HCT116 (cell line): ENCODE measurements around the gene HPN. TPM values are rescaled to one million over a fixed set of nuclear protein-coding genes. Genes with fewer than 3 reads are reported as not detected.

ENCODE experiments used
- ATAC-seq: fragments of 200-7000 bp; cut with Tn5 transposase; 2 replicates; pipeline ENCODE4 v1.9.1; 2020; ENCODE audit warnings: mild to moderate bottlenecking, moderate library complexity
- BruUV-seq: library from RNA; stranded (reverse); fragments of 400-500 nt; replicated peaks from 2 replicates; lab custom pipeline; 2021; lab: Mats Ljungman, UMichigan
- CTCF ChIA-PET: fragments of 300-600 bp; sonication (Branson Sonifier 250); formaldehyde crosslinking; loops from one replicate; lab custom pipeline; 2021; ENCODE audit warnings: antibody characterized with exemption; lab: Charles Lee
- POLR2A ChIA-PET: fragments of 300-600, 350-600 bp; sonication (Branson Sonifier 250); formaldehyde crosslinking; loops from one replicate; lab custom pipeline; 2021; ENCODE audit warnings: antibody characterized with exemption; lab: Charles Lee
- RAD21 ChIA-PET, 2 experiments: fragments of 300-600 bp; sonication (Branson Sonifier 250); formaldehyde crosslinking; loops; one replicate each; lab custom pipeline; 2023; ENCODE audit warnings: low total read pairs in 2 of 2; ENCODE audit not compliant: uncharacterized antibody in 2 of 2, unreplicated experiment in 2 of 2, low non-redundant PET in 1 of 2; lab: Charles Lee
- DNase-seq: peaks from one replicate; pipeline ENCODE4 v3.0.0-alpha.2; 2010; ENCODE audit warnings: low read depth, low spot score
- H2AFZ ChIP-seq: fragments of 200-600 bp; shearing (Covaris generic), sonication (generic); 2 replicates; pipeline ENCODE4 v1.6.1; 2017; ENCODE audit warnings: low read depth, mixed run types, mixed read lengths, antibody characterized with exemption, low read length; ENCODE audit not compliant: poor library complexity, severe bottlenecking
- H3K27ac ChIP-seq: 2 replicates; pipeline ENCODE4 v1.5.1; 2012; ENCODE audit warnings: low read depth, low read length
- H3K27me3 ChIP-seq: fragments of 200-600 bp; sonication (generic); 2 replicates; pipeline ENCODE4 v1.6.1; 2016; ENCODE audit warnings: mixed run types, low read length, mixed read lengths; ENCODE audit not compliant: insufficient read depth
- H3K36me3 ChIP-seq, 2 experiments: fragments of 200-500 bp in 1 of 2; fragments of 200-600 bp in 1 of 2; sonication (Bioruptor generic) in 1 of 2; sonication (generic) in 1 of 2; 2 replicates each; pipeline versions ENCODE4 v1.5.1 to v1.6.1; 2014 to 2016; ENCODE audit warnings: low read length in 2 of 2, inconsistent platforms in 1 of 2, mixed read lengths in 1 of 2, mixed run types in 1 of 2; ENCODE audit not compliant: insufficient read depth in 2 of 2, control insufficient read depth in 1 of 2
- H3K4me1 ChIP-seq, 2 experiments: fragments of 200-600 bp in 1 of 2; sonication (generic) in 1 of 2; 2 replicates each; pipeline versions ENCODE4 v1.5.1 to v1.6.1; 2012 to 2017; ENCODE audit warnings: low read length in 2 of 2, inconsistent platforms in 1 of 2, mild to moderate bottlenecking in 1 of 2, mixed read lengths in 1 of 2, mixed run types in 1 of 2, moderate library complexity in 1 of 2; ENCODE audit not compliant: insufficient read depth in 2 of 2, control insufficient read depth in 1 of 2
- H3K4me2 ChIP-seq: fragments of 200-600 bp; sonication (generic); 2 replicates; pipeline ENCODE4 v1.6.1; 2017; ENCODE audit warnings: mixed run types, low read length, mixed read lengths
- H3K4me3 ChIP-seq, 2 experiments: fragments of 200-600 bp in 1 of 2; sonication (generic) in 1 of 2; replicated peaks in 1 of 2; 2 replicates each; pipeline ENCODE4 v1.5.1; 2011 to 2016; ENCODE audit warnings: low read length in 2 of 2, control low read depth in 1 of 2, low read depth in 1 of 2, mild to moderate bottlenecking in 1 of 2, mixed read lengths in 1 of 2, mixed run types in 1 of 2
- H3K79me2 ChIP-seq: fragments of 200-600 bp; sonication (generic); 2 replicates; pipeline ENCODE4 v1.6.1; 2017; ENCODE audit warnings: mild to moderate bottlenecking, mixed run types, low read length, moderate library complexity, mixed read lengths; ENCODE audit not compliant: insufficient read depth
- H3K9ac ChIP-seq: fragments of 200-600 bp; sonication (generic); 2 replicates; pipeline ENCODE4 v1.6.1; 2016; ENCODE audit warnings: low read length, mixed read lengths
- H3K9me2 ChIP-seq: fragments of 200-600 bp; sonication (generic), shearing (Covaris generic); 2 replicates; pipeline ENCODE4 v1.6.1; 2017; ENCODE audit warnings: mixed run types, mild to moderate bottlenecking, moderate library complexity; ENCODE audit not compliant: insufficient read depth
- H3K9me3 ChIP-seq, 2 experiments: fragments of 200-500 bp in 1 of 2; fragments of 200-600 bp in 1 of 2; sonication (Bioruptor generic) in 1 of 2; sonication (generic) in 1 of 2; 2 replicates each; pipeline ENCODE4 v1.6.1; 2014 to 2017; ENCODE audit warnings: low read length in 2 of 2, mixed read lengths in 2 of 2, inconsistent platforms in 1 of 2, low read depth in 1 of 2, mild to moderate bottlenecking in 1 of 2, mixed run types in 1 of 2, moderate library complexity in 1 of 2; ENCODE audit not compliant: control insufficient read depth in 1 of 2, insufficient read depth in 1 of 2
- H4K20me1 ChIP-seq: fragments of 200-600 bp; sonication (generic), shearing (Covaris generic); 2 replicates; pipeline ENCODE4 v1.6.1; 2017; ENCODE audit warnings: mixed run types, mild to moderate bottlenecking, moderate library complexity; ENCODE audit not compliant: insufficient read depth
- CEBPB ChIP-seq: IDR thresholded peaks from 2 replicates; pipeline ENCODE4 v1.6.1; 2012; ENCODE audit warnings: low read depth
- EGR1 ChIP-seq: IDR thresholded peaks from 2 replicates; pipeline ENCODE4 v1.6.1; 2012; ENCODE audit warnings: low read depth
- ELF1 ChIP-seq: IDR thresholded peaks from 2 replicates; pipeline ENCODE4 v1.6.1; 2012; ENCODE audit warnings: low read depth, borderline replicate concordance
- EZH2 ChIP-seq: fragments of 200-600 bp; sonication (generic); IDR thresholded peaks from 2 replicates; pipeline ENCODE4 v1.6.1; 2017; ENCODE audit warnings: antibody characterized with exemption, mixed run types
- EZH2phosphoT487 ChIP-seq: fragments of 200-600 bp; IDR thresholded peaks from 2 replicates; pipeline ENCODE4 v1.6.1; 2018; ENCODE audit warnings: antibody characterized with exemption, borderline replicate concordance
- FOSL1 ChIP-seq: IDR thresholded peaks from 2 replicates; pipeline ENCODE4 v1.6.1; 2012; ENCODE audit warnings: low read depth
- JUND ChIP-seq: IDR thresholded peaks from 2 replicates; pipeline ENCODE4 v1.6.1; 2012
- POLR2A ChIP-seq: IDR thresholded peaks from 2 replicates; pipeline ENCODE4 v1.7.0; 2011; ENCODE audit warnings: borderline replicate concordance; ENCODE audit not compliant: insufficient read depth, insufficient read length; ENCODE audit errors: extremely low read depth
- POLR2AphosphoS5 ChIP-seq: IDR thresholded peaks from 2 replicates; pipeline ENCODE4 v1.6.1; 2011; ENCODE audit warnings: mild to moderate bottlenecking, low read depth, low read length, moderate library complexity
- RAD21 ChIP-seq: IDR thresholded peaks from 2 replicates; pipeline ENCODE4 v1.6.1; 2012; ENCODE audit warnings: low read depth, mild to moderate bottlenecking
- SP1 ChIP-seq: IDR thresholded peaks from 2 replicates; pipeline ENCODE4 v1.6.1; 2012; ENCODE audit warnings: low read depth
- YY1 ChIP-seq: IDR thresholded peaks from 2 replicates; pipeline ENCODE4 v1.6.1; 2011; ENCODE audit warnings: low read length, low read depth, moderate library complexity, mild to moderate bottlenecking; ENCODE audit not compliant: insufficient replicate concordance; ENCODE audit errors: extremely low read depth
- ZFX ChIP-seq: fragments of 450-650 bp; IDR thresholded peaks from 2 replicates; pipeline ENCODE4 v1.6.1; 2017
- ZNF274 ChIP-seq: fragments of 200-500 bp; sonication (Bioruptor generic); IDR thresholded peaks from 2 replicates; pipeline ENCODE4 v1.6.1; 2014; ENCODE audit warnings: mild to moderate bottlenecking, low read depth, low read length, inconsistent platforms
- intact Hi-C: fragments of 100-400 bp; cut with micrococcal nuclease; formaldehyde crosslinking; loops from 2 replicates; pipeline ENCODE4 v1.10.0; 2022
- total RNA-seq: library from RNA; stranded (reverse); gene quantifications from one replicate; pipeline ENCODE4 v1.2.1, GENCODE V29; 2021; ENCODE audit not compliant: unreplicated experiment

HPN gene
- total RNA-seq, 1 experiment from 2014 or later, result 0.32 TPM

GRCh38 chr19:34994286-34994642 is 47.3 kb upstream of the HPN start:
- no TSS peak for BruUV-seq
- RAD21 ChIA-PET, result no interaction called here
- no peak overlapping the region for H3K4me2 ChIP-seq

GRCh38 chr19:34994643-34995541 is 46.6 kb upstream of the HPN start:
- Histone ChIP-seq H3K36me3 (no peaks in the 10 kb centered on the region), H3K27ac (no peak overlapping the region), H3K27me3 (no peaks in the 10 kb centered on the region), H3K9ac (no peak overlapping the region), H3K79me2 (no peaks in the 10 kb centered on the region), H3K4me1 (peaks cover 9 to 14% of the 10 kb centered on the region in 2 experiments; a peak in 3 of 4 replicates), H2AFZ (no peak overlapping the region), H4K20me1 (no peaks in the 10 kb centered on the region), H3K4me3 (no peak overlapping the region), H3K9me3 (no peaks in the 10 kb centered on the region), H3K9me2 (no peaks in the 10 kb centered on the region), H3K4me2 (no peak overlapping the region)
- RAD21 ChIA-PET, result no interaction called here
- POLR2A ChIA-PET, result no interaction called here
- no TSS peak for BruUV-seq
- CTCF ChIA-PET, result no interaction called here
- intact Hi-C loops, result no loop called here
- ATAC-seq (no peak), DNase-seq (no peak)
- TF ChIP-seq ELF1, result no peak
- TF ChIP-seq EGR1, result no peak
- TF ChIP-seq ZFX, result no peak
- no peak for TF ChIP-seq ZNF274
- TF ChIP-seq FOSL1, result no peak
- no peak for TF ChIP-seq CEBPB
- no peak for TF ChIP-seq JUND
- TF ChIP-seq EZH2phosphoT487, result no peak
- TF ChIP-seq EZH2, result no peak
- no peak for TF ChIP-seq RAD21
- TF ChIP-seq POLR2A, result no peak

More at GRCh38 chr19:34994286-34994642, 47.3 kb upstream of the HPN start:
- POLR2A ChIA-PET, result no interaction called here
- Histone ChIP-seq H4K20me1 (no peaks in the 10 kb centered on the region), H3K9ac (no peak overlapping the region), H2AFZ (no peak overlapping the region), H3K9me2 (no peaks in the 10 kb centered on the region), H3K27ac (no peak overlapping the region), H3K9me3 (no peaks in the 10 kb centered on the region), H3K4me1 (peaks cover 8% of the 10 kb centered on the region in 2 experiments; a peak in 3 of 4 replicates), H3K36me3 (no peaks in the 10 kb centered on the region), H3K4me3 (no peak overlapping the region), H3K79me2 (no peaks in the 10 kb centered on the region), H3K27me3 (no peaks in the 10 kb centered on the region)
- CTCF ChIA-PET, result no interaction called here
- DNase-seq, result no peak
- intact Hi-C loops, result no loop called here
- TF ChIP-seq POLR2AphosphoS5 (no peak), YY1 (no peak), SP1 (no peak)
- ATAC-seq, result no peak
